ENCODE data around the gene CCL18.
"Not testable (repeated sequence)": the region's sequence is repeated elsewhere in the genome, so short reads cannot be mapped to it uniquely, and the experiment has no call there.

CCL18 gene

GRCh38 chr17:36071751-36072150 is 7.7 kb downstream of the CCL18 start:
- DNase-seq (ENCODE audit: low read depth in 1 of 2, low spot score in 1 of 2): no peak

- peak in 1 of 2 donors; percentile 29 for DNase-seq (ENCODE audit: low read depth in 1 of 2, low spot score in 1 of 2)
These were observed 8.5 kb downstream of the CCL18 start for GRCh38 chr17:36072431-36073121.

GRCh38 chr17:36074365-36074764 is 10.3 kb downstream of the CCL18 start:
- DNase-seq (ENCODE audit: low read depth in 1 of 2, low spot score in 1 of 2): no peak

GRCh38 chr17:36081681-36082471 is 17.8 kb downstream of the CCL18 start:
- DNase-seq (ENCODE audit: low read depth in 1 of 2, low spot score in 1 of 2): not testable (repeated sequence)

- DNase-seq (ENCODE audit: low read depth in 1 of 2, low spot score in 1 of 2): not testable (repeated sequence)
These were observed 18.5 kb downstream of the CCL18 start for GRCh38 chr17:36082482-36083120.

GRCh38 chr17:36083691-36084090 is 19.6 kb downstream of the CCL18 start:
- not testable (repeated sequence) for DNase-seq (ENCODE audit: low read depth in 1 of 2, low spot score in 1 of 2)

GRCh38 chr17:36085765-36086164 is 21.7 kb downstream of the CCL18 start:
- no peak for DNase-seq (ENCODE audit: low read depth in 1 of 2, low spot score in 1 of 2)

GRCh38 chr17:36086791-36087190 is 22.7 kb downstream of the CCL18 start:
- DNase-seq (ENCODE audit: low read depth in 1 of 2, low spot score in 1 of 2): no peak

GRCh38 chr17:36087471-36087870 is 23.4 kb downstream of the CCL18 start:
- DNase-seq (ENCODE audit: low read depth in 1 of 2, low spot score in 1 of 2): not testable (repeated sequence)

- not testable (repeated sequence) for DNase-seq (ENCODE audit: low read depth in 1 of 2, low spot score in 1 of 2)
These were observed 24.0 kb downstream of the CCL18 start for GRCh38 chr17:36087897-36088572.

GRCh38 chr17:36088670-36089338 is 24.7 kb downstream of the CCL18 start:
- DNase-seq (ENCODE audit: low read depth in 1 of 2, low spot score in 1 of 2): no peak

GRCh38 chr17:36089339-36089865 is 25.3 kb downstream of the CCL18 start:
- no peak for DNase-seq (ENCODE audit: low read depth in 1 of 2, low spot score in 1 of 2)

- DNase-seq (ENCODE audit: low read depth in 1 of 2, low spot score in 1 of 2): no peak
These were observed 26.1 kb downstream of the CCL18 start, which contains the start of gene CCL3 for GRCh38 chr17:36089888-36090836. Gene CCL3, minus strand, starts transcription at chr17:36090143. Its CDS starts 85 bp downstream, at chr17:36090058.

- no peak for DNase-seq (ENCODE audit: low read depth in 1 of 2, low spot score in 1 of 2)
These were observed 28.2 kb downstream of the CCL18 start for GRCh38 chr17:36092230-36092629.

GRCh38 chr17:36092715-36093114 is 28.6 kb downstream of the CCL18 start:
- not testable (repeated sequence) for DNase-seq (ENCODE audit: low read depth in 1 of 2, low spot score in 1 of 2)

- no peak for DNase-seq (ENCODE audit: low read depth in 1 of 2, low spot score in 1 of 2)
These were observed 30.2 kb downstream of the CCL18 start for GRCh38 chr17:36094232-36094631.

GRCh38 chr17:36094746-36095145 is 30.7 kb downstream of the CCL18 start:
- no peak for DNase-seq (ENCODE audit: low read depth in 1 of 2, low spot score in 1 of 2)

GRCh38 chr17:36095992-36096391 is 31.9 kb downstream of the CCL18 start:
- DNase-seq (ENCODE audit: low read depth in 1 of 2, low spot score in 1 of 2): no peak

- not testable (repeated sequence) for DNase-seq (ENCODE audit: low read depth in 1 of 2, low spot score in 1 of 2)
These were observed 34.9 kb downstream of the CCL18 start for GRCh38 chr17:36099004-36099403.

All from activated T-helper 1 cell treated with anti-CD3 and anti-CD28 coated beads, Interleukin-2, amount 50 U/mL, for 16 hours (primary cell).